HG02973 (cell line): ENCODE measurements around the gene ARGFX.
"Not testable (repeated sequence)": the region's sequence is repeated elsewhere in the genome, so short reads cannot be mapped to it uniquely, and the experiment has no call there.

Experiments
- ATAC-seq: cut with Tn5 transposase; IDR thresholded peaks from one replicate; pipeline ENCODE4 v1.9.1; 2021; ENCODE audit warnings: moderate library complexity; ENCODE audit not compliant: unreplicated experiment

ARGFX gene

GRCh38 chr3:121598564-121598963, 30.8 kb downstream of the ARGFX start:
- no peak for ATAC-seq

GRCh38 chr3:121599900-121600299, 32.2 kb downstream of the ARGFX start:
- ATAC-seq = not testable (repeated sequence)

- ATAC-seq = no peak
Observed at GRCh38 chr3:121601212-121601812, 33.6 kb downstream of the ARGFX start.

- ATAC-seq = no peak
Observed at GRCh38 chr3:121604759-121605158, 37.0 kb downstream of the ARGFX start.

- ATAC-seq = no peak
Observed at GRCh38 chr3:121606106-121606505, 38.4 kb downstream of the ARGFX start.
